ENCODE results near the gene MAN1C1.

GRCh38 chr1:25813734-25814471 lies 197.3 kb downstream of the MAN1C1 start:
- TF ChIP-seq ZNF274 (IDR thresholded peaks at IDR 0.05; ENCODE audit: low read depth, low read length) = no peak
- no peak for TF ChIP-seq SUZ12 (IDR thresholded peaks at IDR 0.05; ENCODE audit: extremely low read depth, insufficient read depth, insufficient read length)
- TF ChIP-seq YY1 (IDR thresholded peaks at IDR 0.05; ENCODE audit: insufficient read depth, insufficient read length) = no peak

Measured in NT2/D1 (cell line).